ENCODE measurements around the gene ZNF804B. TPM values are rescaled to one million over a fixed set of nuclear protein-coding genes. Genes with fewer than 3 reads are reported as not detected.

Gene ZNF804B
- total and polyA plus RNA-seq, 8 donors = 0.37 TPM; not detected in 7

- H3K27ac ChIP-seq = no peak overlapping the region
- intact Hi-C loops (cut with DNase I; ENCODE audit: low total_unique reads) = no loop called here
- no peak overlapping the region for H3K4me3 ChIP-seq
- WGBS, 5 donors = 68 to 79% (median 76%) methylated on average over 4 of the region's 4 CpGs
- no peak for DNase-seq
- H3K4me1 ChIP-seq = no peaks in the 10 kb centered on the region
- TF ChIP-seq POLR2AphosphoS5 (IDR thresholded peaks at IDR 0.05) (no peak), CTCF (IDR thresholded peaks at IDR 0.05) (no peak), EP300 (IDR thresholded peaks at IDR 0.05) (no peak), POLR2A (IDR thresholded peaks at IDR 0.05) (no peak)
- no peaks in the 10 kb centered on the region for H3K27me3 ChIP-seq
- H3K9me3 ChIP-seq = no peaks in the 10 kb centered on the region
- H3K36me3 ChIP-seq = no peaks in the 10 kb centered on the region
Measured at GRCh38 chr7:89028319-89028718, 268.8 kb downstream of the ZNF804B start.

GRCh38 chr7:89029864-89030263 lies 270.4 kb downstream of the ZNF804B start:
- intact Hi-C loops (cut with DNase I; ENCODE audit: low total_unique reads) = no loop called here
- Histone ChIP-seq H3K9me3 (no peaks in the 10 kb centered on the region), H3K27me3 (no peaks in the 10 kb centered on the region), H3K4me1 (no peaks in the 10 kb centered on the region), H3K36me3 (no peaks in the 10 kb centered on the region), H3K4me3 (no peak overlapping the region), H3K27ac (no peak overlapping the region)
- 51 to 68% (median 60%) methylated on average over 2 of the region's 2 CpGs for WGBS, 5 donors
- DNase-seq = no peak
- no peak for TF ChIP-seq POLR2A (IDR thresholded peaks at IDR 0.05)
- no peak for TF ChIP-seq POLR2AphosphoS5 (IDR thresholded peaks at IDR 0.05)
- no peak for TF ChIP-seq CTCF (IDR thresholded peaks at IDR 0.05)
- no peak for TF ChIP-seq EP300 (IDR thresholded peaks at IDR 0.05)

- Histone ChIP-seq H3K36me3 (no peaks in the 10 kb centered on the region), H3K27me3 (no peaks in the 10 kb centered on the region), H3K4me1 (no peaks in the 10 kb centered on the region), H3K9me3 (peaks cover 0 to 21% (median 9%) of the 10 kb centered on the region in 4 donors), H3K27ac (no peak overlapping the region), H3K4me3 (no peak overlapping the region)
- 67 to 82% (median 71%) methylated on average over 1 of the region's 1 CpG for WGBS, 5 donors
- intact Hi-C loops (cut with DNase I; ENCODE audit: low total_unique reads) = no loop called here
- DNase-seq = no peak
- TF ChIP-seq POLR2A (IDR thresholded peaks at IDR 0.05) (no peak), CTCF (IDR thresholded peaks at IDR 0.05) (no peak), POLR2AphosphoS5 (IDR thresholded peaks at IDR 0.05) (no peak), EP300 (IDR thresholded peaks at IDR 0.05) (no peak)
Measured at GRCh38 chr7:89041240-89041639, 281.7 kb downstream of the ZNF804B start.

- 61 to 78% (median 74%) methylated on average over 3 of the region's 3 CpGs for WGBS, 5 donors
- Histone ChIP-seq H3K36me3 (no peaks in the 10 kb centered on the region), H3K4me1 (no peaks in the 10 kb centered on the region), H3K27ac (no peak overlapping the region), H3K9me3 (peaks cover 0 to 21% (median 9%) of the 10 kb centered on the region in 4 donors), H3K27me3 (no peaks in the 10 kb centered on the region), H3K4me3 (no peak overlapping the region)
- intact Hi-C loops (cut with DNase I; ENCODE audit: low total_unique reads) = no loop called here
- TF ChIP-seq CTCF (IDR thresholded peaks at IDR 0.05) (no peak), POLR2AphosphoS5 (IDR thresholded peaks at IDR 0.05) (no peak), POLR2A (IDR thresholded peaks at IDR 0.05) (no peak), EP300 (IDR thresholded peaks at IDR 0.05) (no peak)
- DNase-seq = no peak
Measured at GRCh38 chr7:89042940-89043339, 283.4 kb downstream of the ZNF804B start.
